Muscle layer of colon (tissue), 2 donors: ENCODE results near the gene SLC12A8.

Experiments used
- H3K27ac ChIP-seq: one replicate; pipeline ENCODE4 v1.7.0; 2013; ENCODE audit warnings: low read depth, mild to moderate bottlenecking, low read length, moderate library complexity
- H3K27me3 ChIP-seq, 2 donors: one replicate each; pipeline ENCODE4 v1.7.0; 2013; ENCODE audit warnings: low read length in 2 of 2, mild to moderate bottlenecking in 2 of 2; ENCODE audit not compliant: insufficient read depth in 2 of 2, control insufficient read depth in 1 of 2
- H3K36me3 ChIP-seq: one replicate; pipeline ENCODE4 v1.7.0; 2013; ENCODE audit warnings: mild to moderate bottlenecking, low read length; ENCODE audit not compliant: insufficient read depth
- H3K4me1 ChIP-seq: one replicate; pipeline ENCODE4 v1.7.0; 2013; ENCODE audit warnings: mild to moderate bottlenecking, low read length; ENCODE audit not compliant: insufficient read depth
- H3K4me3 ChIP-seq, 2 donors: one replicate each; pipeline ENCODE4 v1.7.0; 2013; ENCODE audit warnings: low read length in 2 of 2, low read depth in 1 of 2, mild to moderate bottlenecking in 1 of 2, moderate library complexity in 1 of 2
- H3K9ac ChIP-seq: one replicate; pipeline ENCODE4 v1.7.0; 2013; ENCODE audit warnings: low read length
- H3K9me3 ChIP-seq: one replicate; pipeline ENCODE4 v1.7.0; 2013; ENCODE audit warnings: mild to moderate bottlenecking, low read length
- donor health status: abdominal sarcoma.
- donor health status: Adenocarcinoma of cecum.

Gene SLC12A8

GRCh38 chr3:125077864-125078263, 134.7 kb downstream of the SLC12A8 start:
- Histone ChIP-seq H3K9ac (no peak overlapping the region), H3K36me3 (no peaks in the 10 kb centered on the region), H3K27me3 (no peaks in the 10 kb centered on the region), H3K4me1 (no peaks in the 10 kb centered on the region), H3K9me3 (no peaks in the 10 kb centered on the region), H3K27ac (no peak overlapping the region), H3K4me3 (no peak overlapping the region)

- Histone ChIP-seq H3K4me1 (no peaks in the 10 kb centered on the region), H3K9me3 (no peaks in the 10 kb centered on the region), H3K9ac (no peak overlapping the region), H3K4me3 (no peak overlapping the region), H3K36me3 (no peaks in the 10 kb centered on the region), H3K27ac (no peak overlapping the region), H3K27me3 (no peaks in the 10 kb centered on the region)
Observed at GRCh38 chr3:125076464-125076863, 136.1 kb downstream of the SLC12A8 start.

GRCh38 chr3:125075738-125076137, 136.8 kb downstream of the SLC12A8 start:
- Histone ChIP-seq H3K27ac (no peak overlapping the region), H3K27me3 (no peaks in the 10 kb centered on the region), H3K4me1 (no peaks in the 10 kb centered on the region), H3K9ac (no peak overlapping the region), H3K9me3 (no peaks in the 10 kb centered on the region), H3K36me3 (no peaks in the 10 kb centered on the region), H3K4me3 (no peak overlapping the region)

- Histone ChIP-seq H3K4me3 (no peak overlapping the region), H3K9me3 (no peaks in the 10 kb centered on the region), H3K36me3 (no peaks in the 10 kb centered on the region), H3K9ac (no peak overlapping the region), H3K27ac (no peak overlapping the region), H3K4me1 (no peaks in the 10 kb centered on the region), H3K27me3 (no peaks in the 10 kb centered on the region)
Observed at GRCh38 chr3:125073390-125073905, 139.1 kb downstream of the SLC12A8 start.

GRCh38 chr3:125072749-125073389, 139.7 kb downstream of the SLC12A8 start:
- H3K9ac ChIP-seq = no peak overlapping the region
- no peaks in the 10 kb centered on the region for H3K27me3 ChIP-seq
- H3K4me3 ChIP-seq = no peak overlapping the region
- no peak overlapping the region for H3K27ac ChIP-seq
- no peaks in the 10 kb centered on the region for H3K9me3 ChIP-seq
- no peaks in the 10 kb centered on the region for H3K4me1 ChIP-seq
- H3K36me3 ChIP-seq = no peaks in the 10 kb centered on the region

- no peak overlapping the region for H3K27ac ChIP-seq
- no peak overlapping the region for H3K4me3 ChIP-seq
- H3K36me3 ChIP-seq = no peaks in the 10 kb centered on the region
- H3K9ac ChIP-seq = no peak overlapping the region
- no peaks in the 10 kb centered on the region for H3K27me3 ChIP-seq
- H3K4me1 ChIP-seq = no peaks in the 10 kb centered on the region
- no peaks in the 10 kb centered on the region for H3K9me3 ChIP-seq
Observed at GRCh38 chr3:125072301-125072700, 140.2 kb downstream of the SLC12A8 start.

GRCh38 chr3:125069968-125070745, 142.4 kb downstream of the SLC12A8 start:
- Histone ChIP-seq H3K36me3 (no peaks in the 10 kb centered on the region), H3K27me3 (no peaks in the 10 kb centered on the region), H3K4me1 (no peaks in the 10 kb centered on the region), H3K4me3 (no peak overlapping the region), H3K27ac (no peak overlapping the region), H3K9ac (no peak overlapping the region), H3K9me3 (no peaks in the 10 kb centered on the region)

GRCh38 chr3:125069452-125069851, 143.1 kb downstream of the SLC12A8 start:
- no peaks in the 10 kb centered on the region for H3K4me1 ChIP-seq
- no peaks in the 10 kb centered on the region for H3K27me3 ChIP-seq
- H3K27ac ChIP-seq = no peak overlapping the region
- H3K9ac ChIP-seq = no peak overlapping the region
- H3K9me3 ChIP-seq = no peaks in the 10 kb centered on the region
- H3K4me3 ChIP-seq = no peak overlapping the region
- H3K36me3 ChIP-seq = no peaks in the 10 kb centered on the region

- H3K9me3 ChIP-seq = no peaks in the 10 kb centered on the region
- no peaks in the 10 kb centered on the region for H3K27me3 ChIP-seq
- H3K36me3 ChIP-seq = no peaks in the 10 kb centered on the region
- no peak overlapping the region for H3K4me3 ChIP-seq
- H3K9ac ChIP-seq = no peak overlapping the region
- no peak overlapping the region for H3K27ac ChIP-seq
- peaks cover 4% of the 10 kb centered on the region for H3K4me1 ChIP-seq
Observed at GRCh38 chr3:125068265-125068664, 144.3 kb downstream of the SLC12A8 start.

- Histone ChIP-seq H3K4me1 (peaks cover 15% of the 10 kb centered on the region), H3K27ac (no peak overlapping the region), H3K4me3 (no peak overlapping the region), H3K9ac (no peak overlapping the region), H3K27me3 (no peaks in the 10 kb centered on the region), H3K9me3 (no peaks in the 10 kb centered on the region), H3K36me3 (no peaks in the 10 kb centered on the region)
Observed at GRCh38 chr3:125067225-125067624, 145.3 kb downstream of the SLC12A8 start.

- H3K4me1 ChIP-seq = peaks cover 45% of the 10 kb centered on the region
- no peak overlapping the region for H3K9ac ChIP-seq
- H3K4me3 ChIP-seq = no peak overlapping the region
- no peaks in the 10 kb centered on the region for H3K27me3 ChIP-seq
- no peaks in the 10 kb centered on the region for H3K9me3 ChIP-seq
- H3K36me3 ChIP-seq = no peaks in the 10 kb centered on the region
- no peak overlapping the region for H3K27ac ChIP-seq
Observed at GRCh38 chr3:125062904-125063618, 149.5 kb downstream of the SLC12A8 start.
